ENCODE data around the gene LANCL1. TPM values are rescaled to one million over a fixed set of nuclear protein-coding genes. Genes with fewer than 3 reads are reported as not detected.
"Not testable (repeated sequence)": the region's sequence is repeated elsewhere in the genome, so short reads cannot be mapped to it uniquely, and the experiment has no call there.

The LANCL1 gene
- total RNA-seq, 1 experiment from 2014 or later: 61.5 TPM

GRCh38 chr2:210452194-210452593 is 24.4 kb downstream of the LANCL1 start:
- H3K9ac ChIP-seq (ENCODE audit: low read length): no peak overlapping the region
- no peaks in the 10 kb centered on the region for H3K9me3 ChIP-seq (ENCODE audit: control insufficient read depth in 1 of 2, insufficient read depth in 1 of 2, low read depth in 1 of 2, low read length in 2 of 2)
- ChIA-PET RAD21 (ENCODE audit: low non-redundant PET in 1 of 2, low total read pairs in 2 of 2, uncharacterized antibody in 2 of 2, unreplicated experiment in 2 of 2) (no interaction called here), POLR2A (no interaction called here), CTCF (no interaction called here)
- H3K27ac ChIP-seq (ENCODE audit: low read depth, low read length): no peak overlapping the region
- no TSS peak for BruUV-seq (replicated peaks)
- H3K9me2 ChIP-seq (ENCODE audit: insufficient read depth): no peaks in the 10 kb centered on the region
- no peaks in the 10 kb centered on the region; the same call in 1 of the 2 replicates for H3K79me2 ChIP-seq (ENCODE audit: insufficient read depth, low read length)
- H3K4me1 ChIP-seq (ENCODE audit: control insufficient read depth in 1 of 2, insufficient read depth in 2 of 2, low read length in 2 of 2): no peaks in the 10 kb centered on the region
- H2AFZ ChIP-seq (ENCODE audit: low read depth, low read length, poor library complexity, severe bottlenecking): no peak overlapping the region
- no peak for ATAC-seq
- H3K4me3 ChIP-seq (replicated peaks in 1 of 2; ENCODE audit: low read depth in 1 of 2, low read length in 2 of 2): no peak overlapping the region
- no peaks in the 10 kb centered on the region for H4K20me1 ChIP-seq (ENCODE audit: insufficient read depth)
- no peak for DNase-seq (ENCODE audit: low read depth, low spot score)
- no peak overlapping the region for H3K4me2 ChIP-seq (ENCODE audit: low read length)
- intact Hi-C loops (cut with micrococcal nuclease): no loop called here
- TF ChIP-seq, protein P1, sequence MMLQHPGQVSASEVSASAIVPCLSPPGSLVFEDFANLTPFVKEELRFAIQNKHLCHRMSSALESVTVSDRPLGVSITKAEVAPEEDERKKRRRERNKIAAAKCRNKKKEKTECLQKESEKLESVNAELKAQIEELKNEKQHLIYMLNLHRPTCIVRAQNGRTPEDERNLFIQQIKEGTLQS (IDR thresholded peaks at IDR 0.05): no peak
- TF ChIP-seq POLR2AphosphoS5 (IDR thresholded peaks at IDR 0.05; ENCODE audit: low read depth, low read length) (no peak), SRF (IDR thresholded peaks at IDR 0.05; ENCODE audit: low read depth) (no peak), YY1 (IDR thresholded peaks at IDR 0.05; ENCODE audit: extremely low read depth, insufficient replicate concordance, low read depth, low read length) (no peak), SP1 (IDR thresholded peaks at IDR 0.05; ENCODE audit: low read depth) (no peak), EZH2phosphoT487 (IDR thresholded peaks at IDR 0.05; ENCODE audit: borderline replicate concordance) (no peak), TCF7L2 (IDR thresholded peaks at IDR 0.05; ENCODE audit: borderline replicate concordance, extremely low read depth, insufficient read depth, insufficient read length) (no peak), CTCF (IDR thresholded peaks at IDR 0.05 in 2 of 3, conservative IDR thresholded peaks at IDR 0.05 in 1 of 3; ENCODE audit: borderline replicate concordance in 1 of 3, insufficient read depth in 1 of 3, low read depth in 2 of 3, low read length in 2 of 3) (no peak), EGR1 (IDR thresholded peaks at IDR 0.05; ENCODE audit: low read depth) (no peak), CEBPB (IDR thresholded peaks at IDR 0.05; ENCODE audit: low read depth) (no peak), POLR2A (IDR thresholded peaks at IDR 0.05; ENCODE audit: borderline replicate concordance, extremely low read depth, insufficient read depth, insufficient read length) (no peak), FOSL1 (IDR thresholded peaks at IDR 0.05; ENCODE audit: low read depth) (no peak), SIN3A (IDR thresholded peaks at IDR 0.05; ENCODE audit: low read depth) (no peak)
- TF ChIP-seq, protein P2, sequence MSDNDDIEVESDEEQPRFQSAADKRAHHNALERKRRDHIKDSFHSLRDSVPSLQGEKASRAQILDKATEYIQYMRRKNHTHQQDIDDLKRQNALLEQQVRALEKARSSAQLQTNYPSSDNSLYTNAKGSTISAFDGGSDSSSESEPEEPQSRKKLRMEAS (IDR thresholded peaks at IDR 0.05): no peak
- TF ChIP-seq, protein P3, sequence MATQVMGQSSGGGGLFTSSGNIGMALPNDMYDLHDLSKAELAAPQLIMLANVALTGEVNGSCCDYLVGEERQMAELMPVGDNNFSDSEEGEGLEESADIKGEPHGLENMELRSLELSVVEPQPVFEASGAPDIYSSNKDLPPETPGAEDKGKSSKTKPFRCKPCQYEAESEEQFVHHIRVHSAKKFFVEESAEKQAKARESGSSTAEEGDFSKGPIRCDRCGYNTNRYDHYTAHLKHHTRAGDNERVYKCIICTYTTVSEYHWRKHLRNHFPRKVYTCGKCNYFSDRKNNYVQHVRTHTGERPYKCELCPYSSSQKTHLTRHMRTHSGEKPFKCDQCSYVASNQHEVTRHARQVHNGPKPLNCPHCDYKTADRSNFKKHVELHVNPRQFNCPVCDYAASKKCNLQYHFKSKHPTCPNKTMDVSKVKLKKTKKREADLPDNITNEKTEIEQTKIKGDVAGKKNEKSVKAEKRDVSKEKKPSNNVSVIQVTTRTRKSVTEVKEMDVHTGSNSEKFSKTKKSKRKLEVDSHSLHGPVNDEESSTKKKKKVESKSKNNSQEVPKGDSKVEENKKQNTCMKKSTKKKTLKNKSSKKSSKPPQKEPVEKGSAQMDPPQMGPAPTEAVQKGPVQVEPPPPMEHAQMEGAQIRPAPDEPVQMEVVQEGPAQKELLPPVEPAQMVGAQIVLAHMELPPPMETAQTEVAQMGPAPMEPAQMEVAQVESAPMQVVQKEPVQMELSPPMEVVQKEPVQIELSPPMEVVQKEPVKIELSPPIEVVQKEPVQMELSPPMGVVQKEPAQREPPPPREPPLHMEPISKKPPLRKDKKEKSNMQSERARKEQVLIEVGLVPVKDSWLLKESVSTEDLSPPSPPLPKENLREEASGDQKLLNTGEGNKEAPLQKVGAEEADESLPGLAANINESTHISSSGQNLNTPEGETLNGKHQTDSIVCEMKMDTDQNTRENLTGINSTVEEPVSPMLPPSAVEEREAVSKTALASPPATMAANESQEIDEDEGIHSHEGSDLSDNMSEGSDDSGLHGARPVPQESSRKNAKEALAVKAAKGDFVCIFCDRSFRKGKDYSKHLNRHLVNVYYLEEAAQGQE (IDR thresholded peaks at IDR 0.05; ENCODE audit: low read depth): no peak
- H3K27me3 ChIP-seq (ENCODE audit: insufficient read depth, low read length): no peaks in the 10 kb centered on the region
- H3K36me3 ChIP-seq (ENCODE audit: control insufficient read depth in 1 of 2, insufficient read depth in 2 of 2, low read length in 2 of 2): peaks cover 2 to 3% of the 10 kb centered on the region in 2 experiments; a peak in 1 of 4 replicates

- H3K27me3 ChIP-seq (ENCODE audit: insufficient read depth, low read length); H3K27ac ChIP-seq (ENCODE audit: low read depth, low read length); CTCF ChIA-PET; H3K9me3 ChIP-seq (ENCODE audit: control insufficient read depth in 1 of 2, insufficient read depth in 1 of 2, low read depth in 1 of 2, low read length in 2 of 2); H2AFZ ChIP-seq (ENCODE audit: low read depth, low read length, poor library complexity, severe bottlenecking); intact Hi-C loops (cut with micrococcal nuclease); H3K4me3 ChIP-seq (replicated peaks in 1 of 2; ENCODE audit: low read depth in 1 of 2, low read length in 2 of 2); DNase-seq (ENCODE audit: low read depth, low spot score); RAD21 ChIA-PET (ENCODE audit: low non-redundant PET in 1 of 2, low total read pairs in 2 of 2, uncharacterized antibody in 2 of 2, unreplicated experiment in 2 of 2); H3K4me1 ChIP-seq (ENCODE audit: control insufficient read depth in 1 of 2, insufficient read depth in 2 of 2, low read length in 2 of 2); H4K20me1 ChIP-seq (ENCODE audit: insufficient read depth); H3K36me3 ChIP-seq (ENCODE audit: control insufficient read depth in 1 of 2, insufficient read depth in 2 of 2, low read length in 2 of 2); POLR2A ChIA-PET; ATAC-seq; H3K9ac ChIP-seq (ENCODE audit: low read length); BruUV-seq (replicated peaks); H3K4me2 ChIP-seq (ENCODE audit: low read length); H3K9me2 ChIP-seq (ENCODE audit: insufficient read depth); H3K79me2 ChIP-seq (ENCODE audit: insufficient read depth, low read length): not testable (repeated sequence)
Measured at GRCh38 chr2:210450942-210451341, 25.6 kb downstream of the LANCL1 start.
